Transverse colon (tissue), 4 donors: ENCODE data around the gene DLGAP1.
A peak's percentile ranks its signal among the peaks of the same experiment; 100 is the strongest.

Experiments
- CTCF ChIP-seq, 5 experiments: fragments of 200-600 bp in 3 of 5; fragments of 450-650 bp in 2 of 5; sonication (generic) in 3 of 5; IDR thresholded peaks; 1 replicate in 2 of 5; 2 replicates in 3 of 5; pipeline ENCODE4 v1.5.1; 2016 to 2017; ENCODE audit warnings: antibody characterized with exemption in 5 of 5, inconsistent platforms in 3 of 5, mild to moderate bottlenecking in 2 of 5, moderate library complexity in 1 of 5
- EP300 ChIP-seq: sonication (generic); formaldehyde crosslinking; IDR thresholded peaks from one replicate; pipeline ENCODE4 v1.6.1; 2017; ENCODE audit warnings: antibody characterized with exemption, low read depth
- POLR2A ChIP-seq: fragments of 450-650 bp; IDR thresholded peaks from one replicate; pipeline ENCODE4 v1.6.1; 2016; ENCODE audit warnings: antibody characterized with exemption, mild to moderate bottlenecking, moderate library complexity
- POLR2AphosphoS5 ChIP-seq, 3 donors: sonication (generic); formaldehyde crosslinking; IDR thresholded peaks; one replicate each; pipeline ENCODE4 v1.6.1; 2016; ENCODE audit warnings: antibody characterized with exemption in 3 of 3

DNA sequence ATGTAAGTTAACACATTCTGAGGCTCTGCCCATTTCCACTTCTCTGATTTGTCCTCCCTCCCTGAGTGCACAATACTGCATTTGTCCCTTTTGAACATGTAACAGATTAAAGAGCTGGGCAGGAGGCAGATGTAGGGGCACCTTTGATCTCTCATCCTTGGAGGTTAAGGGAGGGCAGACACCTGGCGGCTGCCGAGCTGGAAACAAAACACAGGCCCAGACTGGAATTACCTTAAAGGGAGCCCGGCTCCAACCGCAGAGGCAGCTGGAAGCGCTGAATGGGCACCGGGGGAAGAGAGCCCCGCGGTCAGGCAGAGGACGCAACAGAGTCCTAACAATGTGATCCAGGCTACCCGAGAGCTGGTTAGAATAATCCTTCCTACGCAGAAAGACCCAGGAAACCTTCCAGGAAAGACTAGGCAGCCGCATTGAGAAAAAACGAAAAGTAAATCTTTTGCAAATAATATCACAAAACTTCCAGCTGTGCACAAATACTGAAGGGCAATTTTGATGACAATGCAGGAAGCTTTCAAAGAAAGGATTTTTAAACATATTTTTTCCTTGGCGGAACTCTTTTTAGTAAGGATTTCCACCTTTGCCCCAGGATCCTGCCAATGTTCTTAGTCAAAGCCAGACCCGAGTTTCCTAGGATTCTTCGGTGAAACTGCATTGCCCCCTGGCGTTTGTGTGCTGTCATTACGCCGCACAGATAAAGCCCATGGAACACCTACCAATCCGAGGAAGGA, 789.2 kb downstream of the DLGAP1 start:
- TF ChIP-seq CTCF (IDR thresholded peaks at IDR 0.05) (peak; percentile 91 to 98 (median 92)), POLR2AphosphoS5 (IDR thresholded peaks at IDR 0.05) (no peak), EP300 (no peak), POLR2A (no peak)
